Gastrocnemius medialis (tissue), 4 donors: ENCODE measurements around the gene STX1A.

ENCODE experiments used
- CTCF ChIP-seq, 5 experiments: fragments of 450-650 bp in 3 of 5; fragments of 200-600 bp in 2 of 5; sonication (generic) in 2 of 5; IDR thresholded peaks in 4 of 5; conservative IDR thresholded peaks in 1 of 5; 1 replicate in 4 of 5; 2 replicates in 1 of 5; pipeline ENCODE4 v1.5.1; 2016 to 2019; ENCODE audit warnings: antibody characterized with exemption in 5 of 5, mild to moderate bottlenecking in 3 of 5, moderate library complexity in 3 of 5
- POLR2A ChIP-seq, 2 donors: fragments of 450-650 bp; IDR thresholded peaks; one replicate each; pipeline ENCODE4 v1.6.1; 2017; ENCODE audit warnings: antibody characterized with exemption in 2 of 2, mild to moderate bottlenecking in 2 of 2, moderate library complexity in 2 of 2

GRCh38 chr7:73674468-73675124 lies 44.9 kb downstream of the STX1A start:
- TF ChIP-seq POLR2A (IDR thresholded peaks at IDR 0.05): no peak
- TF ChIP-seq CTCF (IDR thresholded peaks at IDR 0.05 in 4 of 5, conservative IDR thresholded peaks at IDR 0.05 in 1 of 5): no peak
